HepG2 (cell line): Measurements from ENCODE around the gene AGTPBP1.

Source experiments
- GABPB1 ChIP-seq: IDR thresholded peaks from 2 replicates; pipeline ENCODE4 v1.6.1; 2016; ENCODE audit warnings: mild to moderate bottlenecking, missing genetic modification reagents, moderate library complexity, missing compliant biosample characterization
- HNF1A ChIP-seq, 2 experiments: sonication (generic) in 1 of 2; formaldehyde crosslinking in 1 of 2; IDR thresholded peaks; 2 replicates each; pipeline versions ENCODE4 v1.4.0 to v1.6.1; 2016 to 2020; ENCODE audit warnings: borderline replicate concordance in 1 of 2, low read depth in 1 of 2, mild to moderate bottlenecking in 1 of 2, missing genetic modification reagents in 1 of 2
- NR1H2 ChIP-seq: sonication (generic); formaldehyde crosslinking; IDR thresholded peaks from 2 replicates; pipeline ENCODE4 v1.8.1; 2022; ENCODE audit warnings: low read depth, missing genetic modification reagents, borderline replicate concordance

- TF ChIP-seq HNF1A (IDR thresholded peaks at IDR 0.05; ENCODE audit: low read depth) (no peak), HNF1A (CRISPR knock-in tag; IDR thresholded peaks at IDR 0.05; ENCODE audit: borderline replicate concordance) (no peak), GABPB1 (CRISPR knock-in tag) (no peak), NR1H2 (CRISPR knock-in tag) (no peak)
Observed at GRCh38 chr9:85602742-85603141, 139.0 kb downstream of the AGTPBP1 start.
